ENCODE measurements around the gene PCDHB12.
"Not testable (repeated sequence)": the region's sequence is repeated elsewhere in the genome, so short reads cannot be mapped to it uniquely, and the experiment has no call there.

PCDHB12 gene

DNA sequence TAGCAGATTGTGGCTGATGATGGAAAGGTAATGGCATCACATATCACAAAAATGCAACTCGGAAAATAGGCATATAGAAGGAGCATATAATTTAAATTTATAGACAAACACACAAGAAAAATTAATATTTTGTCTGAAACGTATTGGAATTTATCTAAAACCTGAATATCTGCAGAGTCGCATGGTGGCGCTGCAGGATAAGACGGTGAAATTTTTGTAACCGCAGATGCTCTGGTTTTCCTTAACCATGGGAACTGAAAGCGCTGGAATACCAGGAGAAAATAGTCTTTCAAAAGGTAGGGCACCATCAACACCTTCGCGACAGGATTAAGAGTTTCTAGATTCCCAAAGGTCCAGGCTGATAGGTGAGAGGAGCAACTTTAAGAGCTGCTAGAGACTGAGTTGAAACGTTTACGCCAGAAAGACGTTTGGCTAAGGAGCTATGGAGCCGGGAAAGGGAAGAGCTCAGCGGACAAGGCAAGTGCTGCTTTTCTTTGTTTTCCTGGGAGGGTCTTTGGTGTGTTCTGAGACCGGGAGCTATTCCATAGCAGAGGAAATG is 25.7 kb downstream of the PCDHB12 start:
- TF ChIP-seq, protein P1, sequence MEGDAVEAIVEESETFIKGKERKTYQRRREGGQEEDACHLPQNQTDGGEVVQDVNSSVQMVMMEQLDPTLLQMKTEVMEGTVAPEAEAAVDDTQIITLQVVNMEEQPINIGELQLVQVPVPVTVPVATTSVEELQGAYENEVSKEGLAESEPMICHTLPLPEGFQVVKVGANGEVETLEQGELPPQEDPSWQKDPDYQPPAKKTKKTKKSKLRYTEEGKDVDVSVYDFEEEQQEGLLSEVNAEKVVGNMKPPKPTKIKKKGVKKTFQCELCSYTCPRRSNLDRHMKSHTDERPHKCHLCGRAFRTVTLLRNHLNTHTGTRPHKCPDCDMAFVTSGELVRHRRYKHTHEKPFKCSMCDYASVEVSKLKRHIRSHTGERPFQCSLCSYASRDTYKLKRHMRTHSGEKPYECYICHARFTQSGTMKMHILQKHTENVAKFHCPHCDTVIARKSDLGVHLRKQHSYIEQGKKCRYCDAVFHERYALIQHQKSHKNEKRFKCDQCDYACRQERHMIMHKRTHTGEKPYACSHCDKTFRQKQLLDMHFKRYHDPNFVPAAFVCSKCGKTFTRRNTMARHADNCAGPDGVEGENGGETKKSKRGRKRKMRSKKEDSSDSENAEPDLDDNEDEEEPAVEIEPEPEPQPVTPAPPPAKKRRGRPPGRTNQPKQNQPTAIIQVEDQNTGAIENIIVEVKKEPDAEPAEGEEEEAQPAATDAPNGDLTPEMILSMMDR (IDR thresholded peaks at IDR 0.05; ENCODE audit: control extremely low read depth, extremely low read depth, low read depth, missing control alignments), result no peak
- no peak for DNase-seq (ENCODE audit: extremely low spot score)
- ChIA-PET POLR2A (no interaction called here), CTCF (interaction anchor here (1.1 kb wide), 1 partner anchor 20 kb away, joined by 3 read pairs; no protein-coding TSS in a partner anchor)

DNA sequence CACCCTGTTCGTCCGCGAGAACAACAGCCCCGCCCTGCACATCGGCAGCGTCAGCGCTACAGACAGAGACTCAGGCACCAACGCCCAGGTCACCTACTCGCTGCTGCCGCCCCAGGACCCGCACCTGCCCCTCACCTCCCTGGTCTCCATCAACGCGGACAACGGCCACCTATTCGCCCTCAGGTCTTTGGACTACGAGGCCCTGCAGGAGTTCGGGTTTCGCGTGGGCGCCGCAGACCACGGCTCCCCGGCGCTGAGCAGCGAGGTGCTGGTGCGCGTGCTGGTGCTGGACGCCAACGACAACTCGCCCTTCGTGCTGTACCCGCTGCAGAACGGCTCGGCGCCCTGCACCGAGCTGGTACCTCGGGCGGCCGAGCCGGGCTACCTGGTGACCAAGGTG is 27.4 kb downstream of the PCDHB12 start:
- DNase-seq (ENCODE audit: extremely low spot score); POLR2A ChIA-PET; CTCF ChIA-PET: not testable (repeated sequence)

DNA sequence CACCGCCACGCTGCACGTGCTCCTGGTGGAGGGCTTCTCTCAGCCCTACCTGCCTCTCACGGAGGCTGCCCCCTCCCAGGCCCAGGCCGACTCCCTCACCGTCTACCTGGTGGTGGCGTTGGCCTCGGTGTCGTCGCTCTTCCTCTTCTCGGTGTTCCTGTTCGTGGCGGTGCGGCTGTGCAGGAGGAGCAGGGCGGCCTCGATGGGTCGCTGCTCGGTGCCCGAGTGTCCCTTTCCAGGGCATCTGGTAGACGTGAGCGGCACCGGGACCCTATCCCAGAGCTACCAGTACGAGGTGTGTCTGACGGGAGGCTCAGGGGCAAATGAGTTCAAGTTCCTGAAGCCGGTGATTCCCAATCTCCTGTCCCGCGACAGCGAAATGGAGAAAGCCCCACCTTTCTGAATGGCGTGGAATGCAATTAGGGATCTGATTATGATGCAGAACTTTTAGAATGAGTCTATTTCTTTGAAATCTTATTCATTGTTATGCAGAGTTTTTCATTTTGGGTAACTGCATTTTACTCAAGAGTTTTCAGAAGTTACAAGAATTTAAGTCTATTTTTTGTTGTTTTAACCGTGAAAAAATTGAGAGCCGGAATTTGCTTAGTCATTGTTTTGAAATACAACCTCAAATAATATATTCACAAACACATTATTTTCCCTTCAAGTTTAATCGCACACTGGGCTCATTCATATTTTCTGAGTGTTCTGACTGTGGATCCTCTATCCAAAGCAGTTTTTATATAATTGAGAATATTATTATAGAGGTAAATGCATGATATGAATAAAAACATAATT is 28.2 kb downstream of the PCDHB12 start:
- CTCF ChIA-PET, result no interaction called here

DNA sequence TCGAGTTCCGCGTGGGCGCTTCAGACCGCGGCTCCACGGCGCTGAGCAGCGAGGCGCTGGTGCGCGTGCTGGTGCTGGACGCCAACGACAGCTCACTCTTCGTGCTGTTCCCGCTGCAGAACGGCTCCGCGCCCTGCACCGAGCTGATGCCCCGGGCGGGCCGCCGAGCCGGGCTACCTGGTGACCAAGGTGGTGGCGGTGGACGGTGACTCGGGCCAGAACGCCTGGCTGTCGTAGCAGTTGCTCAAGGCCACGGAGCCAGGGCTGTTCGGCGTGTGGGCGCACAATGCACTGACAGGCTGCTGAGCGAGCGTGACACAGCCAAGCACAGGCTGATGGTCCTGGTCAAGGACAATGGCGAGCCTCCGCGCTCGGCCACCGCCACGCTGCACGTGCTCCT is 33.0 kb downstream of the PCDHB12 start:
- DNase-seq (ENCODE audit: extremely low spot score), result no peak
- ChIA-PET POLR2A (no interaction called here), CTCF (no interaction called here)
- TF ChIP-seq, protein P1 (IDR thresholded peaks at IDR 0.05; ENCODE audit: control extremely low read depth, extremely low read depth, low read depth, missing control alignments), result no peak

More for the DNA sequence above, 28.2 kb downstream of the PCDHB12 start:
- POLR2A ChIA-PET, result no interaction called here
- DNase-seq (ENCODE audit: extremely low spot score), result no peak
- TF ChIP-seq, protein P1 (IDR thresholded peaks at IDR 0.05; ENCODE audit: control extremely low read depth, extremely low read depth, low read depth, missing control alignments), result no peak

DNA sequence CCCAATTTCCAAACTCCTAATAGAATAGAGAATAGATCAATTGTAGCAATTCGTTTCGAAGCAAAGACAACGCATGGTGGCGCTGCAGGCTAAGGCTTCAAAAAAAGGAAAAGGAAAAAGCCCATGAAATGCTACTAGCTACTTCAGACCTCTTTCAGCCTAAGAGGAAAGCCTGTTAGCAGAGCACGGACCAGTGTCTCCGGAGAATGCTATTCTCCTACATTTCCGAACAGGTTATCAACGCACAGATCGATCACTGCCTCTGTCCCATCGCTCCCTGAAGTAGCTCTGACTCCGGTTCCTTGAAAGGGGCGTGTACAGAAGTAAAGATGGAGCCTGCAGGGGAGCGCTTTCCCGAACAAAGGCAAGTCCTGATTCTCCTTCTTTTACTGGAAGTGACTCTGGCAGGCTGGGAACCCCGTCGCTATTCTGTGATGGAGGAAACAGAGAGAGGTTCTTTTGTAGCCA is 36.8 kb downstream of the PCDHB12 start, which contains the start of gene PCDHB15:
Gene PCDHB15, plus strand, starts transcription at position 146 of the 468 bp plus-strand sequence. Its CDS starts 184 bp downstream, at position 330.
- ChIA-PET CTCF (interaction anchor here (0.9 to 1.6 kb wide), 4 partner anchors 10 to 319 kb away, joined by 3 to 4 read pairs (median 3); partner anchors contain the start of genes PCDHB11 and PCDHGA10), POLR2A (no interaction called here)
- no peak for DNase-seq (ENCODE audit: extremely low spot score)
- TF ChIP-seq, protein P1 (IDR thresholded peaks at IDR 0.05; ENCODE audit: control extremely low read depth, extremely low read depth, low read depth, missing control alignments), result no peak

DNA sequence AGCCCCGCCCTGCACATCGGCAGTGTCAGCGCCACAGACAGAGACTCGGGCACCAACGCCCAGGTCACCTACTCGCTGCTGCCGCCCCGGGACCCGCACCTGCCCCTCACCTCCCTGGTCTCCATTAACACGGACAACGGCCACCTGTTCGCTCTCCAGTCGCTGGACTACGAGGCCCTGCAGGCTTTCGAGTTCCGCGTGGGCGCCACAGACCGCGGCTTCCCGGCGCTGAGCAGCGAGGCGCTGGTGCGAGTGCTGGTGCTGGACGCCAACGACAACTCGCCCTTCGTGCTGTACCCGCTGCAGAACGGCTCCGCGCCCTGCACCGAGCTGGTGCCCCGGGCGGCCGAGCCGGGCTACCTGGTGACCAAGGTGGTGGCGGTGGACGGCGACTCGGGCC is 38.5 kb downstream of the PCDHB12 start:
- CTCF ChIA-PET; POLR2A ChIA-PET; DNase-seq (ENCODE audit: extremely low spot score): not testable (repeated sequence)

DNA sequence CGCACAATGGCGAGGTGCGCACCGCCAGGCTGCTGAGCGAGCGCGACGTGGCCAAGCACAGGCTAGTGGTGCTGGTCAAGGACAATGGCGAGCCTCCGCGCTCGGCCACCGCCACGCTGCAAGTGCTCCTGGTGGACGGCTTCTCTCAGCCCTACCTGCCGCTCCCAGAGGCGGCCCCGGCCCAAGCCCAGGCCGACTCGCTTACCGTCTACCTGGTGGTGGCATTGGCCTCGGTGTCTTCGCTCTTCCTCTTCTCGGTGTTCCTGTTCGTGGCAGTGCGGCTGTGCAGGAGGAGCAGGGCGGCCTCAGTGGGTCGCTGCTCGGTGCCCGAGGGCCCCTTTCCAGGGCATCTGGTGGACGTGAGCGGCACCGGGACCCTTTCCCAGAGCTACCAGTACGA is 38.9 kb downstream of the PCDHB12 start:
- DNase-seq (ENCODE audit: extremely low spot score); POLR2A ChIA-PET; CTCF ChIA-PET: not testable (repeated sequence)

DNA sequence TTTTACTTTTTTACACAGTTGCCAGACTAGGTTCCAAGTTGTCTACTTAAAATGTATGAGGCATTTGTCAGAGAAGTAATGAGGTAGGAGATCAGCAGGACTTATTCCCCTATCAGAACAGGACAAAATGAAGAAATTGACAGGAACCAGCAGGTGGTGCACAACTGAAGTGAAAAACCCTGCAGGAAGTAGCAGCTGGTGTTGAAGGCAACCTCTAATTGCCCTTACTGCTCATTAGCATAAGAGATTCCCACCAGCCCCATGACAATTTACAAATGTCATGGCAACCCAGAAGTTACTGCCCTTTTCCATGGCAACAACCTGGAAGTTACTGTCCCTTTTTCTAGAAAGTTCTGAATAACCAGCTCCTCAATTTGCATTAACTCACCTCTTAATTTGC is 42.1 kb downstream of the PCDHB12 start:
- DNase-seq (ENCODE audit: extremely low spot score), result no peak
- CTCF ChIA-PET, result interaction anchor here (1.1 kb wide), 1 partner anchor 12 kb away, joined by 4 read pairs; no protein-coding TSS in a partner anchor
- POLR2A ChIA-PET, result no interaction called here

More for the DNA sequence above, 42.1 kb downstream of the PCDHB12 start:
- TF ChIP-seq, protein P1 (IDR thresholded peaks at IDR 0.05; ENCODE audit: control extremely low read depth, extremely low read depth, low read depth, missing control alignments), result no peak

Data from GM10248 (cell line).